Pancreas (tissue), 10 donors: ENCODE results near the gene PPP2R2D. TPM values are rescaled to one million over a fixed set of nuclear protein-coding genes. Genes with fewer than 3 reads are reported as not detected.

ENCODE experiments used
- ATAC-seq, 4 donors: fragments of 200-7000 bp; cut with Tn5 transposase; one replicate each; pipeline versions ENCODE4 v1.8.0 to v1.9.1; 2020; ENCODE audit warnings: mild to moderate bottlenecking in 4 of 4, moderate library complexity in 4 of 4
- DNase-seq, 6 donors: peaks; one replicate each; pipeline ENCODE4 v3.0.0-alpha.2; 2020
- FAIRE-seq: peaks from 2 replicates; lab custom pipeline; 2012; peaks lifted over from hg19 to GRCh38; lab: Jason Lieb, UNC
- H3K27ac ChIP-seq, 4 donors: fragments of 200-600 bp; sonication (generic); 1 replicate in 3 of 4; 2 replicates in 1 of 4; pipeline versions ENCODE4 v1.5.0 to v1.8.0; 2020
- H3K27me3 ChIP-seq, 4 donors: fragments of 200-600 bp; one replicate each; pipeline ENCODE4 v1.8.0; 2021
- H3K36me3 ChIP-seq, 3 donors: fragments of 200-600 bp; sonication (generic) in 1 of 3; one replicate each; pipeline versions ENCODE4 v1.5.0 to v1.8.0; 2020 to 2021
- H3K4me1 ChIP-seq, 3 donors: fragments of 200-600 bp; one replicate each; pipeline ENCODE4 v1.8.0; 2021
- H3K4me3 ChIP-seq, 4 donors: fragments of 200-600 bp; sonication (generic) in 2 of 4; one replicate each; pipeline versions ENCODE4 v1.5.0 to v1.8.0; 2020 to 2021
- H3K9me3 ChIP-seq, 4 donors: fragments of 200-600 bp; one replicate each; pipeline ENCODE4 v1.8.0; 2021
- WGBS, 2 donors: extraction: QIAGEN DNeasy Blood & Tissue Kit; methylation state at CpG; one replicate each; pipeline ENCODE4 v1.1.7; 2013; 5-methylcytosine and 5-hydroxymethylcytosine counted together
- intact Hi-C, 3 donors: fragments of 100-400 bp; cut with DNase I; formaldehyde crosslinking; loops; one replicate each; pipeline versions ENCODE4 v1.11.1 to v1.14.2; 2022
- polyA plus RNA-seq, 2 donors: library from polyadenylated mRNA; stranded (reverse); fragments of 200-250 nt; gene quantifications; one replicate each; pipeline ENCODE4 v1.2.3, GENCODE V29; 2013
- total RNA-seq, 6 donors: library from RNA; stranded (reverse); fragmentation: NEBNext Ultra II Directional in 4 of 6; extraction: Animal tissue kit (Norgen Biotek cat#: 25700) in 4 of 6; gene quantifications; one replicate each; pipeline versions ENCODE4 v1.2.1 to v1.2.4, GENCODE V29; 2021 to 2023
- TF ChIP-seq, protein P1 (sequence below), 4 donors: fragments of 200-600 bp; sonication (generic) in 3 of 4; IDR thresholded peaks; one replicate each; pipeline versions ENCODE4 v1.5.0 to v1.8.0; 2021; ENCODE audit warnings: antibody characterized with exemption in 4 of 4
- donor health status: healthy with polysubstance abuse.
- donor health status: DM: no; HTN: no; CAD: no; lungs with moderate emphysema.
- donor health status: DM: no; HTN: no; CAD: no.
- donor health status: control.
- donor health status: control.
- donor health status: Bipolar disorder and iron deficiency.
- donor health status: DM: yes; HTN: yes; CAD: no.
- donor health status: DM: no; HTN: no; CAD: no.
- donor health status: DM: no; HTN: no; CAD: no.
- donor health status: DM: yes; HTN: yes; CAD: no.

Gene PPP2R2D
- total and polyA plus RNA-seq, 8 donors = 25.5 to 87.7 (median 35.3) TPM

DNA sequence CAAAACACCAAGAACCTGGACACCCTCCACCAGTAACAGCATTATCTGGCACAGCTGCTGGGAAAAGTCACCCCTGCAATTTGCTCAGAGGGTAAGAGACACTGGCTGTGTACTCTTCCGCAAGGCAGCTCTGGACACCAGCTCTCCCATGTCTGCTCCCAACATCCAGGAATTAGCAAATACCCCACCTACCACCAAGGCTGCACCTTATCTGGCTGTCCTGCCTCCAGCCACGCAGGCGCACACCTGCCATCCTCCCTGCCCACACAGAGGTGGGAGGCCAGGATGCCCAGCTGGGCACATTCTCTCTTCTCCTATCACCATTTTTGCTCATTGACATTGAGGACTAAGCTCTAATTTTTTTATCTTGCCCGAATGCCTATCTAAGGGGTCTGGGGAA is 101.2 kb downstream of the PPP2R2D start:
- Histone ChIP-seq H3K9me3 (no peaks in the 10 kb centered on the region), H3K27ac (no peak overlapping the region), H3K4me3 (no peak overlapping the region), H3K27me3 (no peaks in the 10 kb centered on the region), H3K4me1 (peaks cover 19 to 24% (median 23%) of the 10 kb centered on the region in 3 donors), H3K36me3 (no peaks in the 10 kb centered on the region)
- ATAC-seq = peak in 2 of 4 donors; percentile 19 to 35
- 56 to 68% methylated on average over 4 of the region's 4 CpGs for WGBS, 2 donors
- intact Hi-C loops = no loop called here
- DNase-seq = peak in 1 of 6 donors; percentile 53
- FAIRE-seq = no peak
- TF ChIP-seq, protein P1, sequence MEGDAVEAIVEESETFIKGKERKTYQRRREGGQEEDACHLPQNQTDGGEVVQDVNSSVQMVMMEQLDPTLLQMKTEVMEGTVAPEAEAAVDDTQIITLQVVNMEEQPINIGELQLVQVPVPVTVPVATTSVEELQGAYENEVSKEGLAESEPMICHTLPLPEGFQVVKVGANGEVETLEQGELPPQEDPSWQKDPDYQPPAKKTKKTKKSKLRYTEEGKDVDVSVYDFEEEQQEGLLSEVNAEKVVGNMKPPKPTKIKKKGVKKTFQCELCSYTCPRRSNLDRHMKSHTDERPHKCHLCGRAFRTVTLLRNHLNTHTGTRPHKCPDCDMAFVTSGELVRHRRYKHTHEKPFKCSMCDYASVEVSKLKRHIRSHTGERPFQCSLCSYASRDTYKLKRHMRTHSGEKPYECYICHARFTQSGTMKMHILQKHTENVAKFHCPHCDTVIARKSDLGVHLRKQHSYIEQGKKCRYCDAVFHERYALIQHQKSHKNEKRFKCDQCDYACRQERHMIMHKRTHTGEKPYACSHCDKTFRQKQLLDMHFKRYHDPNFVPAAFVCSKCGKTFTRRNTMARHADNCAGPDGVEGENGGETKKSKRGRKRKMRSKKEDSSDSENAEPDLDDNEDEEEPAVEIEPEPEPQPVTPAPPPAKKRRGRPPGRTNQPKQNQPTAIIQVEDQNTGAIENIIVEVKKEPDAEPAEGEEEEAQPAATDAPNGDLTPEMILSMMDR (IDR thresholded peaks at IDR 0.05) = no peak

DNA sequence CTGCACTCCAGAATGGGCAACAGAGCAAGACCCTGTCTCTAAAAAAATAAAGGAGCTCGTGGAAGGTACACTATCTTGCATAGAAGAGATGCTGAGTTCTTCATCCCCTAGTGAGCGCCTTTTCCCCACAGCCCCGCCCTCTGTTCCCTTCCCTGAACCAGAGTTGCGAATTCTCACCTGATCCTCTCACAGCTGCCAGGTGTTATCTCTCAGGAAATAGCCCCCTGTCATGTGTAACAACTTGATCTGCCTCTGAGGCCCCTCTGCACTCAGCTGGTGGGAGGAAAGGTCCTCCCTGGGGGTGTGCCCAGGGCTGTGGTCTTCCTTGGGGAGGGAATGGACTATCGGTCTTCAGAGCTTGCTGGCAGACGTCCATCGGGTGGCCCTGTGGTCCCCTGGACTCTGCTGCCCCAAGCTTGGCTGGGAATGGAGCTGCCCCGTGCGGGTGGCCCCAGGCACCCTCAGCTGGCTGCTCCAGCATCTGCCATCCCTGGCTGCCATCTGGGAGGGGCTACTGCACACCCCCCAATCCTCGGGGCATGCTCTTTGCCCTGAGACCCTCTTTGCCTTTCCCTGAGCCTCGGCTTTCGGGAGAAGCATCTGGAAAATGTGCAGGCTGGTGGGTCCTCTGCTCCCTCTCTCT is 102.6 kb downstream of the PPP2R2D start:
- DNase-seq (no peak), ATAC-seq (no peak), FAIRE-seq (no peak)
- 80 to 84% methylated on average over 12 of the region's 12 CpGs for WGBS, 2 donors
- Histone ChIP-seq H3K4me1 (peaks cover 5 to 11% (median 10%) of the 10 kb centered on the region in 3 donors), H3K27ac (no peak overlapping the region), H3K27me3 (no peaks in the 10 kb centered on the region), H3K4me3 (no peak overlapping the region), H3K9me3 (no peaks in the 10 kb centered on the region), H3K36me3 (no peaks in the 10 kb centered on the region)
- intact Hi-C loops = no loop called here
- TF ChIP-seq, protein P1 (IDR thresholded peaks at IDR 0.05) = no peak

DNA sequence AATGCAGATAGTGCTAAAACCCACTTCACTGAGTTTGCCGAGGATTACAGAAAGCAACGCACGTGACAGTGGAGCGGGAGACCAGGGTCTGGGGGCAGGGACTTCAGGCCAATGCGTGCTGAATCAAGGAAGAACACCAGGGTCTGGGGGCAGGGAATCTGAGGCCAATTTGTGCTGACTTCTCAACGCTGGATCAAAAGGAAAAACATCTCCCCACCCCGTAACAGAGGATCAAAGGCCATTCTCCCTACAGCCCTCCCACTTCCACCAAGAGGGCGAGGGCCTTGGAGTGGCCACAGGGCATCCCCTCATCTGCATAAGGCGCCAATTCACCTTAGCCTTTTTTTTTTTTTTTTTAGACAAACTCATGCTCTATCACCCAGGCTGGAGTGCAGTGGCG is 103.2 kb downstream of the PPP2R2D start:
- DNase-seq = no peak
- no peak for ATAC-seq
- FAIRE-seq = no peak

DNA sequence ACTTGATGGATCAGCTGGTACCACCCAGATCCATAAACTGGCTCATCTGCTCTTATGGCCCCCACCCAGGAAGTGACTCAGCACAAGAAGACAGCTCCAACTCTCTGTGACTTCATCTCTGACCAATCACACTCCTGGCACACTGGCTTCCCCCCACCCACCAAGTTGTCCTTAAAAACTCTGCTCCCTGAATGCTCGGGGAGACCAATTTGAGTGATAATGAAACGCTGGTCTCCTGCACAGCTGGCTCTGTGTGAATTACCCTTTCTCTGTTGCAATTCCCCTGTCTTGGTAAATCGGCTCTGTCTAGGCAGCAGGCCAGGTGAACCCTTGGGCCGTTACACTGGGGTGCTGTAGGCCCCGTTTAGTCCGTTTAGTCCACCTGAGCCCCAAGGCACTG is 104.3 kb downstream of the PPP2R2D start:
- H3K27me3 ChIP-seq = no peaks in the 10 kb centered on the region
- TF ChIP-seq, protein P1 (IDR thresholded peaks at IDR 0.05) = no peak
- no peak for FAIRE-seq
- intact Hi-C loops = no loop called here
- H3K9me3 ChIP-seq = no peaks in the 10 kb centered on the region
- H3K36me3 ChIP-seq = no peaks in the 10 kb centered on the region
- 91 to 95% methylated on average over 6 of the region's 6 CpGs for WGBS, 2 donors
- H3K27ac ChIP-seq = no peak overlapping the region
- no peak for ATAC-seq
- no peak overlapping the region for H3K4me3 ChIP-seq
- DNase-seq = no peak
- H3K4me1 ChIP-seq = no peaks in the 10 kb centered on the region

More for the DNA sequence above, 103.2 kb downstream of the PPP2R2D start:
- 88 to 90% methylated on average over 10 of the region's 10 CpGs for WGBS, 2 donors
- TF ChIP-seq, protein P1 (IDR thresholded peaks at IDR 0.05) = no peak
- intact Hi-C loops = no loop called here
- Histone ChIP-seq H3K27ac (no peak overlapping the region), H3K36me3 (no peaks in the 10 kb centered on the region), H3K4me3 (no peak overlapping the region), H3K4me1 (peaks cover 0 to 5% (median 4%) of the 10 kb centered on the region in 3 donors), H3K27me3 (no peaks in the 10 kb centered on the region), H3K9me3 (no peaks in the 10 kb centered on the region)

DNA sequence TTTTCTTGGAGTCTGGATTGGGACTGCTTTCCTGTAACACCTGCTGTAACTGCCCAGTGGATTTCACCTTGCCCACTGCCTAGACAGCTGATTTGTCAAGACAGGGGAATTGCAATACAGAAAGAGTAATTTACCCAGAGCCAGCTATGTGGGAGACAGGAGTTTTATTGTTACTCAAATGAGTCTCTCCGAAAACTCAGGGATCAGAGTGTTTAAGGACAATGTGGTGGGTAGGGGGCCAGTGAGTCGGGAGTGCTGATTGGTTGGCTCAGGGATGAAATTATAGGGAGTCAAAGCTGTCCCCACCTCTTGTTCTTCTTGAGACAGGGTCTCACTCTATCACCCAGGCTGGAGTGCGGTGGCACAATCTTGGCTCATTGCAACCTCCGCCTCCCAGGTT is 106.2 kb downstream of the PPP2R2D start:
- Histone ChIP-seq H3K9me3 (no peaks in the 10 kb centered on the region), H3K4me1 (peaks cover 0 to 14% (median 4%) of the 10 kb centered on the region in 3 donors), H3K4me3 (no peak overlapping the region), H3K36me3 (no peaks in the 10 kb centered on the region), H3K27me3 (no peaks in the 10 kb centered on the region), H3K27ac (no peak overlapping the region)
- 94 to 96% methylated on average over 4 of the region's 4 CpGs for WGBS, 2 donors
- intact Hi-C loops = no loop called here
- FAIRE-seq (no peak), DNase-seq (no peak), ATAC-seq (no peak)
- TF ChIP-seq, protein P1 (IDR thresholded peaks at IDR 0.05) = no peak
